ENCODE results near the gene TGFBR1.

DNA sequence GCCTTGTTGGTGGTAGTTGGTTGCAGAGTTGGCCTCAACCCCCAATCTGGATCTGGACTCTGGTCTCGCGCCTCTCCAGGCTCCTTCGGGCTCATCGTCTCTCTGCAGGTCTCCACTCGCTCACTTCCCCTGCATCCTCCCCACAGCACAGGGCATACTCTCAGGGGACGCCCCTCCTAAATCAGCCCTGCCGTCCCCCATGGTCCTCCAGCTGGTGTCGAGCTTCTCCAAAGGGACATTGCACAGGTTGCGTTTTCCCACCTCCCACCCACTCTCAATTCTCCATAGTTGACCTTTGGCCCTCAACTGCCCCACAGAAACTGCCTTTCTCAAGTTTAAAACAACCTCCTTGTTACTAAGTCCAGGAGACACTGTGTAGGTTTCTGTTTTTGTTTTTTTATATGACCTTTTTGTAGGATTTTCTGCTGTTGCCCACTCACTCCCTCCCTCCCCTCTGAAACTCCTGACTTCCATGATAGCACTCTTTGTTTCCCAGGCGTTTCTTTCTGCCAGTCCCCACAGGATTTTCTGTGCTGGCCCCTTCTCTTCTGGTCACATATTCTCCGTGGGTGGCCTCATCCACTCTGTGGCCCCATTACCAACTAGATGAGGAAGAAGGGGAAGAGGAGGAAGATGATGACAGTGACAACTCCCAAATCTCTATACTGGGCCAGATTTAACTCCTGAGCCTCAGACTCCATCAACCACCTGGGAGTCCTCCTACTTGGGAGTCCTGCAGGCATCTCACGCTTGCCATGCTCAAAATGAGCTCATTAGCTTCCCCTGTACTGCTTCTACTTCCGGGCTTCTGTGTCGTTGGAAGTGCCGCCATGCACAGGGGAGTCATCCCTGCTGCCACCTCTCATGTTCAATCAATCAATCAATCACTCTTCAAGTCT lies 66.6 kb downstream of the TGFBR1 start:
- no peak for TF ChIP-seq CTCF (IDR thresholded peaks at IDR 0.05; ENCODE audit: borderline replicate concordance, extremely low read depth, low read length, poor library complexity, severe bottlenecking)
- no peak for TF ChIP-seq EZH2 (IDR thresholded peaks at IDR 0.05; ENCODE audit: borderline replicate concordance, low read depth, low read length, severe bottlenecking)
